ENCODE data around the gene REEP1. TPM values are rescaled to one million over a fixed set of nuclear protein-coding genes. Genes with fewer than 3 reads are reported as not detected.

REEP1 gene
- total RNA-seq, 1 experiment from 2014 or later: not detected

DNA sequence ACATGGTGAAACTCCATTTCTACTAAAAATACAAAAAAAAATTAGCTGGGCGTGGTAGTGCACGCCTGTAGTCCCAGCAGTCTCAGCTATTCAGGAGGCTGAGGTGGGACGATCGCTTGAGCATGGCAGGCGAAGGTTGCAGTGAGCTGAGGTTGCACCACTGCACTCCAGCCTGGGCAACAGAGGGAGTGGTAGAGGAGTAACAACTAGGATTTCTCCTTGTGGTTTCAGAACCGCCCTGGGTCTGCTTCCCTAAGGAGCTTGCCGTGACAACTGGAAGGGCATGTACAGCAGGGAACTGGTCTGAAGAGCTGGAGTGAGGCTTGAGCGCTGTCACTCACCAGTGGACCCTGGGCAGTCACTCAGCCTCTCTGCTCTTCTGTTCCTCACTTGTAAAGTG is 29.1 kb downstream of the REEP1 start:
- CTCF ChIA-PET: no interaction called here
- no peak overlapping the region for H3K4me3 Mint-ChIP-seq (ENCODE audit: unreplicated experiment)
- DNase-seq (ENCODE audit: unreplicated experiment): no peak
- H3K9me3 Mint-ChIP-seq (ENCODE audit: unreplicated experiment): no peaks in the 10 kb centered on the region
- H3K4me1 Mint-ChIP-seq (ENCODE audit: insufficient read depth, unreplicated experiment): no peaks in the 10 kb centered on the region
- no peaks in the 10 kb centered on the region for H3K36me3 Mint-ChIP-seq (ENCODE audit: insufficient read depth, unreplicated experiment)
- peaks cover 46% of the 10 kb centered on the region for H3K27me3 Mint-ChIP-seq (ENCODE audit: insufficient read depth, unreplicated experiment)
- no peak overlapping the region for H3K27ac Mint-ChIP-seq (ENCODE audit: low read depth, unreplicated experiment)
- no TSS peak for BruUV-seq (replicated peaks)
- intact Hi-C loops (cut with micrococcal nuclease): no loop called here
- POLR2A ChIA-PET: no interaction called here
- TF ChIP-seq, protein P1, sequence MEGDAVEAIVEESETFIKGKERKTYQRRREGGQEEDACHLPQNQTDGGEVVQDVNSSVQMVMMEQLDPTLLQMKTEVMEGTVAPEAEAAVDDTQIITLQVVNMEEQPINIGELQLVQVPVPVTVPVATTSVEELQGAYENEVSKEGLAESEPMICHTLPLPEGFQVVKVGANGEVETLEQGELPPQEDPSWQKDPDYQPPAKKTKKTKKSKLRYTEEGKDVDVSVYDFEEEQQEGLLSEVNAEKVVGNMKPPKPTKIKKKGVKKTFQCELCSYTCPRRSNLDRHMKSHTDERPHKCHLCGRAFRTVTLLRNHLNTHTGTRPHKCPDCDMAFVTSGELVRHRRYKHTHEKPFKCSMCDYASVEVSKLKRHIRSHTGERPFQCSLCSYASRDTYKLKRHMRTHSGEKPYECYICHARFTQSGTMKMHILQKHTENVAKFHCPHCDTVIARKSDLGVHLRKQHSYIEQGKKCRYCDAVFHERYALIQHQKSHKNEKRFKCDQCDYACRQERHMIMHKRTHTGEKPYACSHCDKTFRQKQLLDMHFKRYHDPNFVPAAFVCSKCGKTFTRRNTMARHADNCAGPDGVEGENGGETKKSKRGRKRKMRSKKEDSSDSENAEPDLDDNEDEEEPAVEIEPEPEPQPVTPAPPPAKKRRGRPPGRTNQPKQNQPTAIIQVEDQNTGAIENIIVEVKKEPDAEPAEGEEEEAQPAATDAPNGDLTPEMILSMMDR (IDR thresholded peaks at IDR 0.05; ENCODE audit: unreplicated experiment): no peak

GRCh38 chr2:86307431-86307830 is 30.0 kb downstream of the REEP1 start:
- ChIA-PET CTCF (interaction anchor here (0.8 kb wide), 1 partner anchor 267 kb away, joined by 3 read pairs; no protein-coding TSS in a partner anchor), POLR2A (no interaction called here)
- H3K27me3 Mint-ChIP-seq (ENCODE audit: insufficient read depth, unreplicated experiment): peaks cover 46% of the 10 kb centered on the region
- H3K36me3 Mint-ChIP-seq (ENCODE audit: insufficient read depth, unreplicated experiment): no peaks in the 10 kb centered on the region
- DNase-seq (ENCODE audit: unreplicated experiment): no peak
- H3K4me3 Mint-ChIP-seq (ENCODE audit: unreplicated experiment): no peak overlapping the region
- no peaks in the 10 kb centered on the region for H3K4me1 Mint-ChIP-seq (ENCODE audit: insufficient read depth, unreplicated experiment)
- intact Hi-C loops (cut with micrococcal nuclease): no loop called here
- H3K9me3 Mint-ChIP-seq (ENCODE audit: unreplicated experiment): no peaks in the 10 kb centered on the region
- no peak overlapping the region for H3K27ac Mint-ChIP-seq (ENCODE audit: low read depth, unreplicated experiment)
- TF ChIP-seq, protein P1 (IDR thresholded peaks at IDR 0.05; ENCODE audit: unreplicated experiment): no peak
- no TSS peak for BruUV-seq (replicated peaks)

DNA sequence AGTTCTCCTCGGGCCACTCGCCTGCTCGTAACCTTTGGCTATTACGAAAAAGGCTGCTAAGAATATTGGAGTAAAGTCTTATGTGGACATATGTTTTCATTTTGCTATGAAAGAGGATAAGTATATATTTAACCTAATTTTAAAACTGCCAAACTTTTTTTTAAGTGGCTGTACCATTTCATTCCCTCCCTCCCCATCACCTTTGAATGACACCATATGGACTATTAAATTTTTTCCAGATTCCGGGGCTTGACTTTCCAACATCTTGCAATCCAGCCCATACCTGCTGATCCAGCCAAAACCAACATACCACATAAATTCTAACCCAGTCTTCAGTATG is 31.5 kb downstream of the REEP1 start:
- Mint-ChIP-seq H3K36me3 (ENCODE audit: insufficient read depth, unreplicated experiment) (no peaks in the 10 kb centered on the region), H3K27ac (ENCODE audit: low read depth, unreplicated experiment) (no peak overlapping the region), H3K9me3 (ENCODE audit: unreplicated experiment) (no peaks in the 10 kb centered on the region), H3K4me1 (ENCODE audit: insufficient read depth, unreplicated experiment) (no peaks in the 10 kb centered on the region), H3K27me3 (ENCODE audit: insufficient read depth, unreplicated experiment) (peaks cover 35% of the 10 kb centered on the region), H3K4me3 (ENCODE audit: unreplicated experiment) (no peak overlapping the region)
- BruUV-seq (replicated peaks): no TSS peak
- TF ChIP-seq, protein P1 (IDR thresholded peaks at IDR 0.05; ENCODE audit: unreplicated experiment): no peak
- ChIA-PET CTCF (no interaction called here), POLR2A (no interaction called here)
- DNase-seq (ENCODE audit: unreplicated experiment): no peak
- intact Hi-C loops (cut with micrococcal nuclease): no loop called here

DNA sequence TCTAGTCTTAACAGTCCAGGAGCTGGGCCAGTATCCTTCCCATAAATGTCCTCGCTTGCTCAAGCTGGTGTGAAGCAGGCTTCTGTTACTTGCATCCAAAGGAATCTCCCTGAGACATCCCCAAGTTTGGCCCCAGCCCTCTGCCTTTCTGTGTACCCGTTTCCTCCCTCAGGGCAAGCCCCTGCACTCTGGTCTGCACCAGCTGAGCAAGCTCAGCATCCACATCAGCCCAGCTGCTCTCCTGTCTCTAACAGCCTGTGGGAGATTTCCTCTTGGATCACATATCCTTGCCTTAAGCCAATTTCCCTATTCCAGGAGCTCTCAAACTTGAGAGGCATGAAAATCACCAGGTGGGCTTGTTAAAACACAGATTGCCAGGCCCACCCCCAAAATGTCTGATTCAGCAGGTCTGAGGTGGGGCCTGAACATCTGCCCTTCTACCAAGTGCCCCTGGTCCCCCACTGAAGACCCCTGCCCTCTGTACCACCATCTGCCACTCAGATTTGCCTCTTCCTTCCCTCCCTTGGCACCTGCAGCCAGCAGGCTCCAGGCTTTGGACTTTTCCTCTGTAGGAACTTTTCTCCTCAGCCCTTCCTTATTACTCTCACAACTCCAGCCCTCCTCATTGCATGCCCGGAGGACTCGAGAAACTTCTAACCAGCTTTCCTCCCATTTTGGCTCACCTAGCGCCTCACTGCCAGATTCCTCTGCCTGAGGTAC is 32.1 kb downstream of the REEP1 start:
- Mint-ChIP-seq H3K36me3 (ENCODE audit: insufficient read depth, unreplicated experiment) (no peaks in the 10 kb centered on the region), H3K27ac (ENCODE audit: low read depth, unreplicated experiment) (no peak overlapping the region), H3K27me3 (ENCODE audit: insufficient read depth, unreplicated experiment) (peaks cover 35% of the 10 kb centered on the region), H3K4me3 (ENCODE audit: unreplicated experiment) (no peak overlapping the region), H3K4me1 (ENCODE audit: insufficient read depth, unreplicated experiment) (no peaks in the 10 kb centered on the region), H3K9me3 (ENCODE audit: unreplicated experiment) (no peaks in the 10 kb centered on the region)
- ChIA-PET POLR2A (interaction anchor here (0.5 kb wide), 1 partner anchor 1766 kb away, joined by 4 read pairs; no protein-coding TSS in a partner anchor), CTCF (no interaction called here)
- TF ChIP-seq, protein P1 (IDR thresholded peaks at IDR 0.05; ENCODE audit: unreplicated experiment): no peak
- no TSS peak for BruUV-seq (replicated peaks)
- intact Hi-C loops (cut with micrococcal nuclease): no loop called here
- DNase-seq (ENCODE audit: unreplicated experiment): no peak

All from MCF 10A (cell line).